GM12891 (cell line): ENCODE data around the gene ATP1B1.

Source experiments
- PAX5 ChIP-seq: IDR thresholded peaks from 2 replicates; pipeline ENCODE4 v1.6.1; 2011; ENCODE audit warnings: low read length, moderate library complexity, mild to moderate bottlenecking; ENCODE audit not compliant: insufficient read depth, severe bottlenecking
- POLR2A ChIP-seq: IDR thresholded peaks from 2 replicates; pipeline ENCODE4 v1.6.1; 2011; ENCODE audit warnings: low read depth, low read length, control low read depth
- POLR2AphosphoS5 ChIP-seq: IDR thresholded peaks from 2 replicates; pipeline ENCODE4 v1.6.1; 2011; ENCODE audit warnings: low read depth, low read length, control low read depth
- POU2F2 ChIP-seq: IDR thresholded peaks from 2 replicates; pipeline ENCODE4 v1.6.1; 2011; ENCODE audit warnings: low read depth, mild to moderate bottlenecking, control low read depth, low read length, moderate library complexity
- SPI1 ChIP-seq: IDR thresholded peaks from 2 replicates; pipeline ENCODE4 v1.6.1; 2011; ENCODE audit warnings: low read depth, low read length, control low read depth
- TAF1 ChIP-seq: IDR thresholded peaks from 2 replicates; pipeline ENCODE4 v1.6.1; 2011; ENCODE audit warnings: low read depth, low read length, control low read depth

DNA sequence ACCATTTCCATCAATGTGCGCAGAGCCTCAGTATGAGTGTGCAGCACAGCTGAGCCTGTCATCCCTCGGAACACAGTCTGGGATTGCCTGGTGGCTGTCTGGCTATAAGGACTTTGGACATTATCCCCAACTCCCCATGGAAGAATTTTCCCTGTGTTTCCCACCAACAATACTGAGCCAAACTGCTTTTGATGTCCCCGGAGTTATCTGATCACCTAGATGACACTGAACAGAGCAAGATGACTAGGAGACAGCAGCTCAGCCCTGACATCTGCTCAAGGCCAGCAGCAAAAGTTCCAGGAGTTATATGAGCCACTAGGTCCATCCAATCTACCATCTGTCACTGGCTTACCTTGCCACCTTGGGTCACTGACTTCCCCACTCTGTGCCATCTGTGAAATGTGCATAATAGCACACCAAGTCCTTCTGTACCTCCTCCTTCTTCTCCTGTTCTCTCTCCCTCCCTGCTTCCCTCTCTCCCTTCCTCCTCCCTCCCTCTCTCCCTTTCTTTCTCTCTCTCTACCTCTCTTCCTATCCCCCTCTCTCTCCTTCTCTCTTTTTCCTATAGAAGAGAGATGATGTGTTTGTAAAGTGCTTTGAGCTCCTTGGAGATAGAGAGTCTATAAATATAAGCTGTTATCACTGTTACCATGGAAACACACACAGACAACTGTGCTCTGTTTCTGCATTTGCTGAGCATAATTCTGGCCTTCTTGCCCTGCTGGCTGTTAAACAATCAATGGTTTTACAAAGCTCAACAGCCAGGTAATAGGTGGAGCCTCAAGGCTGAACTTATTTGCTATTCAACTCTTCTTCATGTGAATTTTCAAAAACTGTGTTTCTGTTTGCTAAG, 19.7 kb upstream of the ATP1B1 start:
- no peak for TF ChIP-seq POLR2A
- TF ChIP-seq TAF1 = no peak
- TF ChIP-seq PAX5 = no peak
- TF ChIP-seq SPI1 = no peak
- no peak for TF ChIP-seq POLR2AphosphoS5
- no peak for TF ChIP-seq POU2F2
